RWPE1 (cell line): ENCODE data around the gene GLIS1.

Experiments
- CTCF ChIA-PET: fragments of 350-600 bp; sonication (Branson Sonifier 250); formaldehyde crosslinking; extraction: SDS; loops from one replicate; lab custom pipeline; 2021; lab: Yijun Ruan, JAX
- POLR2A ChIA-PET: fragments of 400-600 bp; formaldehyde crosslinking; extraction: SDS; loops from one replicate; lab custom pipeline; 2020; ENCODE audit warnings: antibody characterized with exemption; ENCODE audit not compliant: low non-redundant PET; lab: Yijun Ruan, JAX
- DNase-seq: peaks from one replicate; pipeline ENCODE4 v3.0.0; 2012; ENCODE audit warnings: low spot score
- H3K27ac ChIP-seq: fragments of 450-650 bp; 2 replicates; pipeline ENCODE4 v1.5.1; 2017
- CTCF ChIP-seq: fragments of 450-650 bp; conservative IDR thresholded peaks from 2 replicates; pipeline ENCODE4 v1.5.1; 2017; ENCODE audit warnings: low read depth, mild to moderate bottlenecking

Gene GLIS1

DNA sequence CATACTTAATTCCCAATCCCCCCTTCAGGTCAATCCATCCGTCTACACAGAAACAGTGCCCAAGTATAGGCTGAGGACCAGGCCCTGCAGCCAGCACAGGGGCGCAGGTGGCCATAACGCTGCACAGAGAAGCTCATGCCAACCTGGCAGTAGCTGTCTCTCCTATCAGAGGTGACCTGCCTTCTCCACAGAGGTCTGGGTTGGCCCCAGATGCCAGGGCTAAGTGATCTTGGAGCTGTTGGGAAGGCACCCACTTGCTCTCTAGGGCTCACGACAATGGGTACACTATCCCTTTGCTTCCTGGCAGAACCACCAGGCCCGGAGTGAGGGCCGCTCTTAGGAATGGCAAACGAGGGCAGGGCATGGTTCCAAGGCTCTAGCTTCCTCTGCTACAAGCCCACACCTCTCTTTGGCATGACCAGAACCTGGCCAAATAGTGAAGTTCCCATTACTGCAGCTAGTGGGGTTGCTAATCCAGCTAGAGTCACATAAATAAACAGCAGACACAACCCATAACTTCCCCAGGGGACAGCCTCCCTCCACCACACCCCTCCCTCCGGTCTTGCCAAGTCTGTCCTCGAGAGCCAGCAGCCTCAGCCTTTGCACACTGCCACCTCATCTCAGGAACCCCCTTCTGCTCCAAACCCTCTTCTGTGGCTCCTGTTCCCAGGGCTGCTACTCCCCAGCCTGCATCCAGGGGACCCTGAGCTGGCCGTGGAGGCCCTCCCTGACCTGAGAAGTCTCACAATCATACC lies 113.0 kb downstream of the GLIS1 start:
- ChIA-PET CTCF (interaction anchor here (0.6 kb wide), 1 partner anchor 14 kb away, joined by 3 read pairs; no protein-coding TSS in a partner anchor), POLR2A (no interaction called here)
- no peak for DNase-seq

GRCh38 chr1:53625049-53625448 lies 113.9 kb downstream of the GLIS1 start:
- POLR2A ChIA-PET, result no interaction called here
- CTCF ChIA-PET, result interaction anchor here (0.6 kb wide), 1 partner anchor 393 kb away, joined by 7 read pairs; no protein-coding TSS in a partner anchor
- no peak for TF ChIP-seq CTCF
- DNase-seq, result no peak
- H3K27ac ChIP-seq, result no peak overlapping the region

More for the DNA sequence above, 113.0 kb downstream of the GLIS1 start:
- no peak overlapping the region for H3K27ac ChIP-seq
- TF ChIP-seq CTCF, result no peak

DNA sequence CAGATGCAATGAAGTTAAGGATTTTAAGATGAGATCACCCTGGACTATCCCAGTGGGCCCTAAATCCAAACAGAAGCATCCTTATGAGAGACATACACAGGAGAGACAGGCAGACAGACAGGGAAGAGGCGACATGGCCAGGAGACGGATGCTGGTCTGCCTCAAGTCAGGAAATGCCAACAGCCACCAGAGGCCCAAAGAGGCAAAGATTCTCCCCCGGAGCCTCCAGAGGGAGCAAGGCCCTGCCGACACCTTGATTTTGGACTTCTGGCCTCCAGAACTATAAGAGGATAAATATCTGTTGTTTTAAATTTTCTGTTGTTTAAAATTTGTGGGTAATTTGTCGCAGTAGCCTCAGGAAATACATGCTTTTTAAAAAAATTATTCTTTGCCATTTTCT lies 116.4 kb downstream of the GLIS1 start:
- no peak for TF ChIP-seq CTCF
- ChIA-PET POLR2A (no interaction called here), CTCF (interaction anchor here (0.6 kb wide), 1 partner anchor 138 kb away, joined by 3 read pairs; no protein-coding TSS in a partner anchor)
- DNase-seq, result no peak
- H3K27ac ChIP-seq, result no peak overlapping the region

DNA sequence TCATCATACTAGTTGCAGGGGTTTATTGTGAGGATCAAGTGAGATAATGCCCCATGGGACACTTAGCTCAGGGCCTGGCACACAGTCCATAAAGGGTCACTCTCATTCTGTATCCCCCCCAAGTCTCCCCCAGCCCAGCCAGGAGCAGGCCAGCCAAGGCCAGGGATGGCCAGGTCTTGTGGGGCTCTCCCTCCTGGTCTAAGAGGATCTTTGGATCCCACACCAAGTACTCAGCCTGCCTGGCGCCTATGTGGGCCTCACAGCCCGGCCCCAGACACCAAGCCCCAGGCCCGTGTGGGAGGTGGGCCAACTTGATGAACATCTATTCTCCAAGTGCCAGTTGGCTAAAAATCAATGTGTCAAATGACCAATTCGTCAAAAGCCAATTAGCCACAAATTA lies 117.8 kb downstream of the GLIS1 start:
- ChIA-PET POLR2A (no interaction called here), CTCF (interaction anchor here (0.5 kb wide), 1 partner anchor 177 kb away, joined by 3 read pairs; no protein-coding TSS in a partner anchor)
- no peak for DNase-seq
- no peak overlapping the region for H3K27ac ChIP-seq
- no peak for TF ChIP-seq CTCF

DNA sequence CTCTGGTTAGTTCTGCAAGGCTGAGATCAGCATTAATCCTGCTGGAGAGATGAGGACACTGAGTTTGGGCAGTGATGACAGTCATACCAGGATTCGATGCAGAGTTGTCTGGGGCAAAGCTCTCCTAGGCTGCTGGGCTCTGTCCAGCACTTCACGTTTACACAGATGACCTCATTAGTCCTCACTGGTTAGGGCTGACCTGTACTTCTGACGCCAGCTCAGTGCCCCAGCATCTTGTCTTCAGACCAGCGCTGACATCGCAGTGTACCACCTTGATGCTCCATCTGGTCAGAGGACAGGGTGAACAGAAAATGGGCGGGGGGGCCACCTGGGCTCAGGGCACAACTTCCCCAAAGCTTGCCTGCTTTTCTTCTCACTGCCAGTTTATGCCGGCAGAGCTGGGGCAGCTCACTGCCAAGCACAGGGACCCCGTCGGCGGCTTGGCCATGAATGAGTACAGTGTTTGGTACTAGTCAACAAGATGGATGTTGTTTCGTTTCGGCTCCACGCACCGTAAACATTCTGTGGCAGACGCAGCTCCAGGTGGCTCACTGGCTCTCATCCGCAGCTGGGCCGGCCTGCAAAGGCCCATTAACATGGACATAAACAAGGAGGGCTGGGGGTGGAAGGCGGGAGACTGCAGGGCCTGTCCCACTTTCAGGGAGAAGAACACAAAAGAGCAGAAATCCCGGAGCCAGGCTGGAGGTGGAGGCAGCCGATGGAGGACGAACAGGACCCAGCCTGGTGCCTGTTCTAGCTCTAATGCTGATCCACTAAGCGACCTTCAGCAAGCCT lies 118.7 kb downstream of the GLIS1 start:
- TF ChIP-seq CTCF, result no peak
- no peak for DNase-seq
- H3K27ac ChIP-seq, result no peak overlapping the region
- ChIA-PET CTCF (no interaction called here), POLR2A (no interaction called here)

DNA sequence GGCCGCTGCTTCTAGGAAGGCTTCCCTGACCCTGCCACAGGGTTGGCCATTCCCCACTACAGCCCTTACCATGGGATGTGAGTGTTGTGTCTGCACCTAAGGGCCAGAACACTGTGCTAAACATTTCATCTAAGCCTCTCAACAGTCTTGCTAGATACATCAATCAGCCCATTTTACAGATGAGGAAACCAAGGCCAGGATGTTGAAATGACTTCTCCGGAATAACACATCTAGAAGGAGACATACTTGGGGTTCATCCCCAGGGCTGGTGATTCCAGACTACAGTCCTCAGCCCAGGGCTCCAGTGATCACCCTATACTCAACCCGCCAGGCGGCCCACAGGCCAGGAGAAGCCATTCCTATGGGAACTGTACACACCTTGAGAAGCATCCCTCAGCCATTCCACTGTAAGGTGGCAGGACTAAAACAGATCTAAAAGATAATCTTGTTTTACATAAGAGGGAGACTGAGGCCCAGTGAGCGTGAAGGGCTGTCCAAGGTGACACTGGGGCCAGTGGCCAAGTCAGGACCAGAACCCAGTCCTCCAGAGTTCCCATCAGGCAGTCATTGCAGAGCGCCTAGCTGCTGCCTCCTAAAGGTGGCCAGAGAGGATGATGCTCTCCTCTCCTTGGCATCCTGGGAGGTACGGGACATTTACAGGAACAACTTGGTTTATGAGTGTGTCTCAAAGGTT lies 119.5 kb downstream of the GLIS1 start:
- H3K27ac ChIP-seq, result no peak overlapping the region
- DNase-seq, result no peak
- CTCF ChIA-PET, result no interaction called here
- POLR2A ChIA-PET, result no interaction called here
- no peak for TF ChIP-seq CTCF
